Measurements from ENCODE around the gene PTPRE.

- TF ChIP-seq POLR2A (IDR thresholded peaks at IDR 0.05) (no peak), CTCF (IDR thresholded peaks at IDR 0.05) (no peak), POLR2AphosphoS5 (IDR thresholded peaks at IDR 0.05) (peak; percentile 31 to 87), EP300 (IDR thresholded peaks at IDR 0.05) (peak in 2 of 4 donors; percentile 65 to 87)
Measured at GRCh38 chr10:127908106-127908958, 1.4 kb downstream of the PTPRE start.

Data from upper lobe of left lung (tissue), 4 donors.